ENCODE data around the gene HDAC6.

Gene HDAC6

GRCh38 chrX:48779399-48779798 lies 22.5 kb upstream of the HDAC6 start (continued):
- TF ChIP-seq, protein P1, sequence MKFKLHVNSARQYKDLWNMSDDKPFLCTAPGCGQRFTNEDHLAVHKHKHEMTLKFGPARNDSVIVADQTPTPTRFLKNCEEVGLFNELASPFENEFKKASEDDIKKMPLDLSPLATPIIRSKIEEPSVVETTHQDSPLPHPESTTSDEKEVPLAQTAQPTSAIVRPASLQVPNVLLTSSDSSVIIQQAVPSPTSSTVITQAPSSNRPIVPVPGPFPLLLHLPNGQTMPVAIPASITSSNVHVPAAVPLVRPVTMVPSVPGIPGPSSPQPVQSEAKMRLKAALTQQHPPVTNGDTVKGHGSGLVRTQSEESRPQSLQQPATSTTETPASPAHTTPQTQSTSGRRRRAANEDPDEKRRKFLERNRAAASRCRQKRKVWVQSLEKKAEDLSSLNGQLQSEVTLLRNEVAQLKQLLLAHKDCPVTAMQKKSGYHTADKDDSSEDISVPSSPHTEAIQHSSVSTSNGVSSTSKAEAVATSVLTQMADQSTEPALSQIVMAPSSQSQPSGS (tag by site-specific recombination; IDR thresholded peaks at IDR 0.05; ENCODE audit: low read depth) = no peak
- TF ChIP-seq ZNF324 (tag by site-specific recombination; IDR thresholded peaks at IDR 0.05) (no peak), SETDB1 (IDR thresholded peaks at IDR 0.05; ENCODE audit: insufficient read length, low read length) (no peak), TCF7L2 (IDR thresholded peaks at IDR 0.05; ENCODE audit: borderline replicate concordance, low read depth, low read length) (no peak), GLI2 (tag by site-specific recombination; IDR thresholded peaks at IDR 0.05; ENCODE audit: borderline replicate concordance, low read depth) (no peak)
- TF ChIP-seq, protein P2, sequence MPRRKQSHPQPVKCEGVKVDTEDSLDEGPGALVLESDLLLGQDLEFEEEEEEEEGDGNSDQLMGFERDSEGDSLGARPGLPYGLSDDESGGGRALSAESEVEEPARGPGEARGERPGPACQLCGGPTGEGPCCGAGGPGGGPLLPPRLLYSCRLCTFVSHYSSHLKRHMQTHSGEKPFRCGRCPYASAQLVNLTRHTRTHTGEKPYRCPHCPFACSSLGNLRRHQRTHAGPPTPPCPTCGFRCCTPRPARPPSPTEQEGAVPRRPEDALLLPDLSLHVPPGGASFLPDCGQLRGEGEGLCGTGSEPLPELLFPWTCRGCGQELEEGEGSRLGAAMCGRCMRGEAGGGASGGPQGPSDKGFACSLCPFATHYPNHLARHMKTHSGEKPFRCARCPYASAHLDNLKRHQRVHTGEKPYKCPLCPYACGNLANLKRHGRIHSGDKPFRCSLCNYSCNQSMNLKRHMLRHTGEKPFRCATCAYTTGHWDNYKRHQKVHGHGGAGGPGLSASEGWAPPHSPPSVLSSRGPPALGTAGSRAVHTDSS (tag by site-specific recombination; IDR thresholded peaks at IDR 0.05) = no peak

- CTCF ChIA-PET = no interaction called here
These were observed 20.2 kb upstream of the HDAC6 start for GRCh38 chrX:48781705-48782104.

GRCh38 chrX:48782216-48782615 lies 19.7 kb upstream of the HDAC6 start:
- ChIA-PET CTCF (no interaction called here), POLR2A (no interaction called here)
- no peaks in the 10 kb centered on the region for H3K4me1 ChIP-seq (ENCODE audit: control insufficient read depth, insufficient read depth, low read length)
- no peak overlapping the region for H3K27ac ChIP-seq (ENCODE audit: extremely low read depth, low read depth, low read length)
- no peak overlapping the region for H3K4me3 ChIP-seq (ENCODE audit: low read depth, low read length)
- H3K36me3 ChIP-seq (ENCODE audit: control insufficient read depth in 2 of 2, insufficient read depth in 1 of 2, low read length in 2 of 2) = no peaks in the 10 kb centered on the region
- no peaks in the 10 kb centered on the region for H3K9me3 ChIP-seq (ENCODE audit: control insufficient read depth, insufficient read depth, low read depth, low read length)
- TF ChIP-seq HIC1 (tag by site-specific recombination; IDR thresholded peaks at IDR 0.05) (no peak), ZNF530 (tag by site-specific recombination; IDR thresholded peaks at IDR 0.05; ENCODE audit: low read depth) (no peak), ZNF112 (tag by site-specific recombination; IDR thresholded peaks at IDR 0.05) (no peak), ZSCAN16 (tag by site-specific recombination; IDR thresholded peaks at IDR 0.05) (no peak), ZBTB49 (tag by site-specific recombination; IDR thresholded peaks at IDR 0.05; ENCODE audit: low read depth) (no peak), ZNF16 (tag by site-specific recombination; IDR thresholded peaks at IDR 0.05; ENCODE audit: low read depth) (no peak), YY1 (tag by site-specific recombination; IDR thresholded peaks at IDR 0.05) (no peak), ZNF211 (tag by site-specific recombination; IDR thresholded peaks at IDR 0.05; ENCODE audit: low read depth) (no peak), OVOL3 (tag by site-specific recombination; IDR thresholded peaks at IDR 0.05) (no peak)
- TF ChIP-seq, protein P3, sequence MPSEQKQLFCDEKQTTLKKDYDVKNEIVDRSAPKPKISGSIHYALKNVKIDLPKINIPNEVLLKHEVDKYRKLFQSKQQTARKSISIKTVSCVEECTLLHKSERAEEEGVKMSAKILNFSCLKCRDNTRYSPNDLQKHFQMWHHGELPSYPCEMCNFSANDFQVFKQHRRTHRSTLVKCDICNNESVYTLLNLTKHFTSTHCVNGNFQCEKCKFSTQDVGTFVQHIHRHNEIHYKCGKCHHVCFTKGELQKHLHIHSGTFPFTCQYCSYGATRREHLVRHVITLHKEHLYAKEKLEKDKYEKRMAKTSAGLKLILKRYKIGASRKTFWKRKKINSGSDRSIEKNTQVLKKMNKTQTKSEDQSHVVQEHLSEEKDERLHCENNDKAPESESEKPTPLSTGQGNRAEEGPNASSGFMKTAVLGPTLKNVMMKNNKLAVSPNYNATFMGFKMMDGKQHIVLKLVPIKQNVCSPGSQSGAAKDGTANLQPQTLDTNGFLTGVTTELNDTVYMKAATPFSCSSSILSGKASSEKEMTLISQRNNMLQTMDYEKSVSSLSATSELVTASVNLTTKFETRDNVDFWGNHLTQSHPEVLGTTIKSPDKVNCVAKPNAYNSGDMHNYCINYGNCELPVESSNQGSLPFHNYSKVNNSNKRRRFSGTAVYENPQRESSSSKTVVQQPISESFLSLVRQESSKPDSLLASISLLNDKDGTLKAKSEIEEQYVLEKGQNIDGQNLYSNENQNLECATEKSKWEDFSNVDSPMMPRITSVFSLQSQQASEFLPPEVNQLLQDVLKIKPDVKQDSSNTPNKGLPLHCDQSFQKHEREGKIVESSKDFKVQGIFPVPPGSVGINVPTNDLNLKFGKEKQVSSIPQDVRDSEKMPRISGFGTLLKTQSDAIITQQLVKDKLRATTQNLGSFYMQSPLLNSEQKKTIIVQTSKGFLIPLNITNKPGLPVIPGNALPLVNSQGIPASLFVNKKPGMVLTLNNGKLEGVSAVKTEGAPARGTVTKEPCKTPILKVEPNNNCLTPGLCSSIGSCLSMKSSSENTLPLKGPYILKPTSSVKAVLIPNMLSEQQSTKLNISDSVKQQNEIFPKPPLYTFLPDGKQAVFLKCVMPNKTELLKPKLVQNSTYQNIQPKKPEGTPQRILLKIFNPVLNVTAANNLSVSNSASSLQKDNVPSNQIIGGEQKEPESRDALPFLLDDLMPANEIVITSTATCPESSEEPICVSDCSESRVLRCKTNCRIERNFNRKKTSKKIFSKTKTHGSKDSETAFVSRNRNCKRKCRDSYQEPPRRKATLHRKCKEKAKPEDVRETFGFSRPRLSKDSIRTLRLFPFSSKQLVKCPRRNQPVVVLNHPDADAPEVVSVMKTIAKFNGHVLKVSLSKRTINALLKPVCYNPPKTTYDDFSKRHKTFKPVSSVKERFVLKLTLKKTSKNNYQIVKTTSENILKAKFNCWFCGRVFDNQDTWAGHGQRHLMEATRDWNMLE (tag by site-specific recombination; conservative IDR thresholded peaks at IDR 0.05; ENCODE audit: low read depth) = no peak

More at GRCh38 chrX:48781705-48782104, 20.2 kb upstream of the HDAC6 start:
- TF ChIP-seq, protein P4, sequence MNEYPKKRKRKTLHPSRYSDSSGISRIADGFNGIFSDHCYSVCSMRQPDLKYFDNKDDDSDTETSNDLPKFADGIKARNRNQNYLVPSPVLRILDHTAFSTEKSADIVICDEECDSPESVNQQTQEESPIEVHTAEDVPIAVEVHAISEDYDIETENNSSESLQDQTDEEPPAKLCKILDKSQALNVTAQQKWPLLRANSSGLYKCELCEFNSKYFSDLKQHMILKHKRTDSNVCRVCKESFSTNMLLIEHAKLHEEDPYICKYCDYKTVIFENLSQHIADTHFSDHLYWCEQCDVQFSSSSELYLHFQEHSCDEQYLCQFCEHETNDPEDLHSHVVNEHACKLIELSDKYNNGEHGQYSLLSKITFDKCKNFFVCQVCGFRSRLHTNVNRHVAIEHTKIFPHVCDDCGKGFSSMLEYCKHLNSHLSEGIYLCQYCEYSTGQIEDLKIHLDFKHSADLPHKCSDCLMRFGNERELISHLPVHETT (tag by site-specific recombination; IDR thresholded peaks at IDR 0.05) = no peak
- TF ChIP-seq ZNF530 (tag by site-specific recombination; IDR thresholded peaks at IDR 0.05; ENCODE audit: low read depth) (no peak), ZEB2 (tag by site-specific recombination; IDR thresholded peaks at IDR 0.05) (no peak), ZNF585B (tag by site-specific recombination; IDR thresholded peaks at IDR 0.05) (no peak)
- POLR2A ChIA-PET = no interaction called here
- Histone ChIP-seq H3K36me3 (ENCODE audit: control insufficient read depth in 2 of 2, insufficient read depth in 1 of 2, low read length in 2 of 2) (no peaks in the 10 kb centered on the region), H3K4me3 (ENCODE audit: low read depth, low read length) (no peak overlapping the region), H3K27ac (ENCODE audit: extremely low read depth, low read depth, low read length) (no peak overlapping the region), H3K4me1 (ENCODE audit: control insufficient read depth, insufficient read depth, low read length) (no peaks in the 10 kb centered on the region), H3K9me3 (ENCODE audit: control insufficient read depth, insufficient read depth, low read depth, low read length) (no peaks in the 10 kb centered on the region)

All from HEK293 (cell line).